SK-N-SH (cell line): ENCODE data around the gene LRRC1. TPM values are rescaled to one million over a fixed set of nuclear protein-coding genes. Genes with fewer than 3 reads are reported as not detected.

ENCODE experiments used
- CTCF ChIA-PET: fragments of 300-600, 350-600 bp; formaldehyde crosslinking; extraction: SDS; loops from one replicate; lab custom pipeline; 2021; lab: Yijun Ruan, JAX
- POLR2A ChIA-PET: fragments of 350-600 bp; sonication (Branson Sonifier 250); formaldehyde crosslinking; extraction: SDS; loops from one replicate; lab custom pipeline; 2020; ENCODE audit warnings: antibody characterized with exemption, inconsistent platforms; lab: Yijun Ruan, JAX
- DNase-seq: peaks from one replicate; pipeline ENCODE4 v3.0.0; 2012
- H2AFZ ChIP-seq: fragments of 200-600 bp; sonication (generic); 2 replicates; pipeline ENCODE4 v1.8.1; 2016; ENCODE audit warnings: antibody characterized with exemption, mild to moderate bottlenecking, low read depth
- H3F3A ChIP-seq: fragments of 200-600 bp; sonication (generic); replicated peaks from 2 replicates; pipeline ENCODE3; 2016; ENCODE audit warnings: antibody characterized with exemption, mild to moderate bottlenecking; ENCODE audit not compliant: insufficient read depth
- H3K27ac ChIP-seq, 2 experiments: fragments of 200-500 bp in 1 of 2; fragments of 200-600 bp in 1 of 2; sonication (Bioruptor generic) in 1 of 2; sonication (generic), shearing (Covaris generic) in 1 of 2; 2 replicates each; pipeline versions ENCODE4 v1.5.1 to v1.6.1; 2014 to 2016; ENCODE audit warnings: low read depth in 2 of 2, inconsistent platforms in 1 of 2, low read length in 1 of 2, mild to moderate bottlenecking in 1 of 2, mixed read lengths in 1 of 2
- H3K27me3 ChIP-seq: fragments of 200-600 bp; sonication (generic), shearing (Covaris generic); 2 replicates; pipeline ENCODE4 v1.6.1; 2016; ENCODE audit warnings: mixed run types; ENCODE audit not compliant: insufficient read depth
- H3K36me3 ChIP-seq, 2 experiments: fragments of 200-500 bp in 1 of 2; fragments of 200-600 bp in 1 of 2; sonication (Bioruptor generic) in 1 of 2; sonication (generic) in 1 of 2; replicated peaks in 1 of 2; 2 replicates each; pipeline versions ENCODE3 to v1.5.1; 2014 to 2016; ENCODE audit warnings: low read length in 1 of 2, mild to moderate bottlenecking in 1 of 2; ENCODE audit not compliant: insufficient read depth in 2 of 2, control insufficient read depth in 1 of 2
- H3K4me1 ChIP-seq, 2 experiments: fragments of 200-500 bp in 1 of 2; fragments of 200-600 bp in 1 of 2; sonication (Bioruptor generic) in 1 of 2; sonication (generic), shearing (Covaris generic) in 1 of 2; 2 replicates each; pipeline versions ENCODE4 v1.5.1 to v1.6.1; 2014 to 2016; ENCODE audit warnings: low read depth in 1 of 2, low read length in 1 of 2, mixed run types in 1 of 2; ENCODE audit not compliant: insufficient read depth in 2 of 2, control insufficient read depth in 1 of 2
- H3K4me2 ChIP-seq: fragments of 200-600 bp; sonication (generic), shearing (Covaris generic); 2 replicates; pipeline ENCODE4 v1.6.1; 2017; ENCODE audit warnings: mixed run types
- H3K4me3 ChIP-seq, 2 experiments: fragments of 200-500 bp in 1 of 2; fragments of 200-600 bp in 1 of 2; sonication (Bioruptor generic) in 1 of 2; sonication (generic), shearing (Covaris generic) in 1 of 2; 2 replicates each; pipeline versions ENCODE4 v1.5.1 to v1.8.1; 2014 to 2016; ENCODE audit warnings: low read depth in 2 of 2, inconsistent platforms in 1 of 2, low read length in 1 of 2, mild to moderate bottlenecking in 1 of 2, mixed read lengths in 1 of 2, moderate library complexity in 1 of 2
- H3K79me2 ChIP-seq: fragments of 200-600 bp; sonication (generic); 2 replicates; pipeline ENCODE4 v1.8.1; 2017; ENCODE audit warnings: mild to moderate bottlenecking; ENCODE audit not compliant: insufficient read depth
- H3K9ac ChIP-seq: fragments of 200-600 bp; sonication (generic); 2 replicates; pipeline ENCODE4 v1.6.1; 2017; ENCODE audit warnings: mixed run types
- H3K9me2 ChIP-seq: fragments of 200-600 bp; sonication (generic); 2 replicates; pipeline ENCODE4 v1.6.1; 2017; ENCODE audit warnings: mixed run types
- H3K9me3 ChIP-seq: fragments of 200-600 bp; sonication (generic); 2 replicates; pipeline ENCODE4 v1.6.1; 2017; ENCODE audit warnings: mixed run types, mild to moderate bottlenecking, moderate library complexity
- H4K20me1 ChIP-seq: fragments of 200-600 bp; sonication (generic); 2 replicates; pipeline ENCODE4 v1.6.1; 2017; ENCODE audit warnings: mild to moderate bottlenecking, mixed run types; ENCODE audit not compliant: insufficient read depth
- CTCF ChIP-seq: fragments of 200-600 bp; sonication (generic); IDR thresholded peaks from 2 replicates; pipeline ENCODE4 v1.6.1; 2017; ENCODE audit warnings: antibody characterized with exemption, mild to moderate bottlenecking, moderate library complexity
- EZH2phosphoT487 ChIP-seq: fragments of 200-600 bp; sonication (generic); IDR thresholded peaks from 2 replicates; pipeline ENCODE4 v1.6.1; 2017; ENCODE audit warnings: low read depth, mixed run types, mild to moderate bottlenecking, antibody characterized with exemption, moderate library complexity, borderline replicate concordance
- GATA2 ChIP-seq: sonication (generic); formaldehyde crosslinking; IDR thresholded peaks from 2 replicates; pipeline ENCODE4 v1.5.0; 2020; ENCODE audit warnings: mild to moderate bottlenecking, missing genetic modification reagents
- JUND ChIP-seq: IDR thresholded peaks from 2 replicates; pipeline ENCODE4 v1.4.0; 2012
- MAX ChIP-seq: IDR thresholded peaks from 2 replicates; pipeline ENCODE4 v1.4.0; 2012; ENCODE audit warnings: low read depth
- MEF2A ChIP-seq: IDR thresholded peaks from 2 replicates; pipeline ENCODE4 v1.4.0; 2012; ENCODE audit warnings: low read depth, borderline replicate concordance
- MXI1 ChIP-seq: IDR thresholded peaks from 2 replicates; pipeline ENCODE4 v1.6.1; 2012; ENCODE audit warnings: mild to moderate bottlenecking, low read depth, low read length, improper control_type of control experiment
- NRF1 ChIP-seq: IDR thresholded peaks from 2 replicates; pipeline ENCODE4 v1.6.1; 2012; ENCODE audit warnings: low read depth, mild to moderate bottlenecking, low read length
- PBX3 ChIP-seq: IDR thresholded peaks from 2 replicates; pipeline ENCODE4; 2012
- POLR2AphosphoS5 ChIP-seq: IDR thresholded peaks from 2 replicates; pipeline ENCODE4 v1.6.1; 2012; ENCODE audit warnings: low read depth, low read length
- RAD21 ChIP-seq: IDR thresholded peaks from 2 replicates; pipeline ENCODE4 v1.6.1; 2012; ENCODE audit warnings: mild to moderate bottlenecking, low read length
- RCOR1 ChIP-seq: fragments of 150-350 bp; IDR thresholded peaks from 2 replicates; pipeline ENCODE4 v1.6.1; 2017; ENCODE audit warnings: antibody characterized with exemption, low read length
- REST ChIP-seq: IDR thresholded peaks from 2 replicates; pipeline ENCODE4 v1.6.1; 2012; ENCODE audit warnings: mild to moderate bottlenecking, low read depth, low read length, moderate library complexity
- RFX5 ChIP-seq: IDR thresholded peaks from 2 replicates; pipeline ENCODE4 v1.6.1; 2012; ENCODE audit warnings: mild to moderate bottlenecking, improper control_type of control experiment, low read length
- TAF1 ChIP-seq: IDR thresholded peaks from 2 replicates; pipeline ENCODE4 v1.6.1; 2012; ENCODE audit warnings: low read depth, mild to moderate bottlenecking, low read length, moderate library complexity, borderline replicate concordance
- WGBS: methylation state at CpG from one replicate; pipeline ENCODE4 v1.1.6; 2017; ENCODE audit warnings: low lambda C conversion rate; 5-methylcytosine and 5-hydroxymethylcytosine counted together
- polyA plus RNA-seq, 3 experiments: library from polyadenylated mRNA; depleted of rRNA; stranded (reverse); fragments of >200 nt; gene quantifications; 2 replicates each; pipeline ENCODE4 v1.2.3, GENCODE V29; 2012

LRRC1 gene
- polyA plus RNA-seq, 1 of the 3 experiments (the other 2 are of a cell fraction) = 0.84 TPM

- no peaks in the 10 kb centered on the region for H3K27me3 ChIP-seq
- POLR2A ChIA-PET = no interaction called here
- H4K20me1 ChIP-seq = no peaks in the 10 kb centered on the region
- no peak overlapping the region for H3K27ac ChIP-seq
- H3F3A ChIP-seq = no peaks in the 10 kb centered on the region
- H3K9ac ChIP-seq = no peak overlapping the region
- H2AFZ ChIP-seq = no peak overlapping the region
- CTCF ChIA-PET = no interaction called here
- no peak overlapping the region for H3K4me2 ChIP-seq
- H3K36me3 ChIP-seq = no peaks in the 10 kb centered on the region
- 30% methylated on average over 2 of the region's 2 CpGs for WGBS
- H3K4me3 ChIP-seq = no peak overlapping the region
- TF ChIP-seq CTCF = no peak
- no peak for TF ChIP-seq PBX3
- no peak for TF ChIP-seq GATA2 (CRISPR knock-in tag)
- no peak for TF ChIP-seq JUND
- no peak for TF ChIP-seq TAF1
- no peak for TF ChIP-seq POLR2AphosphoS5
- TF ChIP-seq RFX5 = no peak
- no peak for TF ChIP-seq MXI1
- H3K79me2 ChIP-seq = no peaks in the 10 kb centered on the region
- DNase-seq = no peak
- H3K9me3 ChIP-seq = no peaks in the 10 kb centered on the region
- H3K4me1 ChIP-seq = no peaks in the 10 kb centered on the region
- H3K9me2 ChIP-seq = no peaks in the 10 kb centered on the region
Measured at GRCh38 chr6:53898026-53898795, 103.4 kb downstream of the LRRC1 start.

- DNase-seq = no peak
- ChIA-PET CTCF (no interaction called here), POLR2A (no interaction called here)
- Histone ChIP-seq H3K4me3 (no peak overlapping the region), H2AFZ (no peak overlapping the region), H4K20me1 (no peaks in the 10 kb centered on the region), H3K27me3 (no peaks in the 10 kb centered on the region), H3K9me3 (no peaks in the 10 kb centered on the region), H3K9me2 (no peaks in the 10 kb centered on the region), H3K79me2 (no peaks in the 10 kb centered on the region), H3K36me3 (no peaks in the 10 kb centered on the region), H3K9ac (no peak overlapping the region), H3F3A (no peaks in the 10 kb centered on the region), H3K4me1 (no peaks in the 10 kb centered on the region), H3K27ac (no peak overlapping the region), H3K4me2 (no peak overlapping the region)
- WGBS = 39% methylated on average over 5 of the region's 5 CpGs
- no peak for TF ChIP-seq NRF1
- no peak for TF ChIP-seq RCOR1
- TF ChIP-seq REST = no peak
- no peak for TF ChIP-seq CTCF
- TF ChIP-seq MAX = no peak
- TF ChIP-seq JUND = no peak
- TF ChIP-seq MXI1 = no peak
- no peak for TF ChIP-seq MEF2A
- TF ChIP-seq EZH2phosphoT487 = no peak
- TF ChIP-seq RAD21 = no peak
- TF ChIP-seq PBX3 = no peak
Measured at GRCh38 chr6:53899512-53899911, 104.7 kb downstream of the LRRC1 start.
